ENCODE measurements around the gene ARHGAP6. TPM values are rescaled to one million over a fixed set of nuclear protein-coding genes. Genes with fewer than 3 reads are reported as not detected.

ARHGAP6 gene
- total RNA-seq, 1 experiment from 2014 or later: 0.50 TPM

DNA sequence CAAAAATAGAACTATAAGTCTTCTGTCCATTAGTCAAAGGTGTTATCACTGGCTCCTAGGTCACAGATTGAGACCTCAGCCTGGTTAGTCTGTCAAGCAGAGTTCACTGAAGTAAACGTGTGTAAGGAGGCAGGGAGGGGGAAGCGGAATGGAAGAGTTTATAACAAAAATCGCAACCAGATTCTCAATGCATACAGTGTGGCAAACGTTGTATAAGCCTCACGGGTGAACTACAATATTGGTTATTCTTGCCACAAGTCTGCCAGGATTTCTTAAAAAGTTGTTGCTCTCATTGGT lies 257.7 kb downstream of the ARHGAP6 start:
- H3K9me3 Mint-ChIP-seq (ENCODE audit: unreplicated experiment): peaks cover 10% of the 10 kb centered on the region

DNA sequence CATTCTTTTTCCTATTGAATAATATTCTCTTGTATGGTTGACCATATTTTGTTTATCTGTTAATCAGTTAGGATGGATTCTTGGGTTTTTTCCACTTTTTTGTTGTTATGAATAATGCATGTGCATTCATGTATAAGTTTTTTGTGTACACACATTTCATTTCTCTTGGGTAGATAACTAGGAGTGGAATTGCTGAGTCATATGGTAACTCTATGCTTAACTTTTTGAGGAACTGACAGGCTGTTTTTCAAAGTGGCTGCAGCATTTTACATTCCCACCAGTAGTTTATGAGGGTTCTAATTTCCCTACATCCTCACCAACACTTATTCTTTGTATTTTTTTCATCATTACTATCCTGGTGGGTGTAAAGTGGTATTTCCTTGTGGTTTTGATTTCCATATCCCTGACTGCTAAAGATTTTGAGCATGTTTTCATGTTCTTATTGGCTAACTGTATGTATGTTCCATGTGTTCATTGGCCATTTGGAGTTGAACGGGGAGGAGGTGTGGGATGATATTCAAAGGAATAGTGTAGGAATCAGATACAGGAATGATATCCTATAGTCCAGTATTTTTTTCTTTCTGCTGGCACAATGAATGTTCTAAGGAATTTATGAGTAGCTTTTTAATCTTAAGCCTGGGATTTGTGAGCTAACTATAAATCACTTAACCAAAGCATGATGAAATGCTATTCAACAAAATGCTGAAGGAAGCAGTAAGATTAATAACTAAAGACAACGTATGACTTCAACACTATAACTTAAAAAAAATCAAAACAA lies 258.2 kb downstream of the ARHGAP6 start:
- Mint-ChIP-seq H3K4me1 (ENCODE audit: low read depth, unreplicated experiment) (no peaks in the 10 kb centered on the region), H3K36me3 (ENCODE audit: insufficient read depth, unreplicated experiment) (no peaks in the 10 kb centered on the region), H3K4me3 (ENCODE audit: unreplicated experiment) (no peak overlapping the region), H3K27me3 (ENCODE audit: insufficient read depth, unreplicated experiment) (no peaks in the 10 kb centered on the region), H3K9me3 (ENCODE audit: unreplicated experiment) (peaks cover 10% of the 10 kb centered on the region), H3K27ac (ENCODE audit: unreplicated experiment) (no peak overlapping the region)
- Histone ChIP-seq H3K27me3 (replicated peaks; ENCODE audit: control insufficient read depth, insufficient read depth, low read length) (no peaks in the 10 kb centered on the region), H3K36me3 (ENCODE audit: control insufficient read depth, insufficient read depth, low read length) (no peaks in the 10 kb centered on the region), H3K4me3 (ENCODE audit: low read depth, low read length) (no peak overlapping the region), H3K4me1 (no peaks in the 10 kb centered on the region), H3K9me3 (no peaks in the 10 kb centered on the region)
- intact Hi-C loops (cut with micrococcal nuclease; ENCODE audit: unreplicated experiment): no loop called here
- DNase-seq: no peak
- TF ChIP-seq, protein P1, sequence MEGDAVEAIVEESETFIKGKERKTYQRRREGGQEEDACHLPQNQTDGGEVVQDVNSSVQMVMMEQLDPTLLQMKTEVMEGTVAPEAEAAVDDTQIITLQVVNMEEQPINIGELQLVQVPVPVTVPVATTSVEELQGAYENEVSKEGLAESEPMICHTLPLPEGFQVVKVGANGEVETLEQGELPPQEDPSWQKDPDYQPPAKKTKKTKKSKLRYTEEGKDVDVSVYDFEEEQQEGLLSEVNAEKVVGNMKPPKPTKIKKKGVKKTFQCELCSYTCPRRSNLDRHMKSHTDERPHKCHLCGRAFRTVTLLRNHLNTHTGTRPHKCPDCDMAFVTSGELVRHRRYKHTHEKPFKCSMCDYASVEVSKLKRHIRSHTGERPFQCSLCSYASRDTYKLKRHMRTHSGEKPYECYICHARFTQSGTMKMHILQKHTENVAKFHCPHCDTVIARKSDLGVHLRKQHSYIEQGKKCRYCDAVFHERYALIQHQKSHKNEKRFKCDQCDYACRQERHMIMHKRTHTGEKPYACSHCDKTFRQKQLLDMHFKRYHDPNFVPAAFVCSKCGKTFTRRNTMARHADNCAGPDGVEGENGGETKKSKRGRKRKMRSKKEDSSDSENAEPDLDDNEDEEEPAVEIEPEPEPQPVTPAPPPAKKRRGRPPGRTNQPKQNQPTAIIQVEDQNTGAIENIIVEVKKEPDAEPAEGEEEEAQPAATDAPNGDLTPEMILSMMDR (IDR thresholded peaks at IDR 0.05; ENCODE audit: insufficient read depth in 1 of 2, low read depth in 1 of 2, low read length in 1 of 2, severe bottlenecking in 1 of 2, unreplicated experiment in 1 of 2): no peak
- POLR2A ChIA-PET: no interaction called here
- CTCF ChIA-PET: no interaction called here
- BruUV-seq (replicated peaks): no TSS peak

More for the DNA sequence above, 257.7 kb downstream of the ARHGAP6 start:
- Histone ChIP-seq H3K27me3 (replicated peaks; ENCODE audit: control insufficient read depth, insufficient read depth, low read length) (no peaks in the 10 kb centered on the region), H3K9me3 (no peaks in the 10 kb centered on the region), H3K36me3 (ENCODE audit: control insufficient read depth, insufficient read depth, low read length) (no peaks in the 10 kb centered on the region), H3K4me1 (no peaks in the 10 kb centered on the region), H3K4me3 (ENCODE audit: low read depth, low read length) (no peak overlapping the region)
- H3K4me1 Mint-ChIP-seq (ENCODE audit: low read depth, unreplicated experiment): no peaks in the 10 kb centered on the region
- H3K27ac Mint-ChIP-seq (ENCODE audit: unreplicated experiment): no peak overlapping the region
- no TSS peak for BruUV-seq (replicated peaks)
- intact Hi-C loops (cut with micrococcal nuclease; ENCODE audit: unreplicated experiment): no loop called here
- POLR2A ChIA-PET: no interaction called here
- H3K4me3 Mint-ChIP-seq (ENCODE audit: unreplicated experiment): no peak overlapping the region
- CTCF ChIA-PET: no interaction called here
- H3K27me3 Mint-ChIP-seq (ENCODE audit: insufficient read depth, unreplicated experiment): no peaks in the 10 kb centered on the region
- TF ChIP-seq, protein P1 (IDR thresholded peaks at IDR 0.05; ENCODE audit: insufficient read depth in 1 of 2, low read depth in 1 of 2, low read length in 1 of 2, severe bottlenecking in 1 of 2, unreplicated experiment in 1 of 2): no peak
- H3K36me3 Mint-ChIP-seq (ENCODE audit: insufficient read depth, unreplicated experiment): no peaks in the 10 kb centered on the region
- no peak for DNase-seq

DNA sequence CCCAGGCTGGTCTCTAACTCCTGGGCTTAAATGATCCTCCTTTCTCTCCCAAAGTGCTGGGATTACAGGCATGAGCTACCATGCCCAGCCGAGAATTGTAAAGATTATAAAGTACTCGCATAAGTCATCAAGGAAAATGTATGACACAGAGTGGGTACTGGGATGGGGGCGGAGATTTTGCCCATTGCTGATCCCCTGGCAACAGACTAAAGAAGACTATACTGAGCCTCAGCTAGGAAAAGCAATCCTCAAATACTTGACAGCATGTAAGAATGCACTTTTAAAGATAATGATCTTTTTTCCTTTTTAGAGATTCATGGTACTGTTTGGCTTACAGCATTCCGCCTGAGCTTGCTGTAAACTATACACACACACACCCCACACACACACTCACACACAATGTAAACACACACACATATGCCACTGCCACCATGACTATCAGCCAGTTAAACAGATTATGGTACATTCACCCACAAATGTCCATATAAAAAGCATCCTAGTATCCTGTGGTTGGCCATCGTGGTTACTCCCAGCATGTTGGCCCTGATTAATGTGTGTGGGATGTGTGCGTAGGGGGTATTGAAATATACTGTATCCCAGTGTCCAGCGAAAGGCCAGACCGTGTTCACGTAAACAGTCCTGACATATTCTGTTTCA lies 259.5 kb downstream of the ARHGAP6 start:
- Mint-ChIP-seq H3K27ac (ENCODE audit: unreplicated experiment) (no peak overlapping the region), H3K27me3 (ENCODE audit: insufficient read depth, unreplicated experiment) (no peaks in the 10 kb centered on the region), H3K4me3 (ENCODE audit: unreplicated experiment) (no peak overlapping the region), H3K9me3 (ENCODE audit: unreplicated experiment) (peaks cover 10% of the 10 kb centered on the region), H3K36me3 (ENCODE audit: insufficient read depth, unreplicated experiment) (no peaks in the 10 kb centered on the region), H3K4me1 (ENCODE audit: low read depth, unreplicated experiment) (no peaks in the 10 kb centered on the region)
- H3K4me1 ChIP-seq: no peaks in the 10 kb centered on the region
- DNase-seq: no peak
- no peaks in the 10 kb centered on the region for H3K27me3 ChIP-seq (replicated peaks; ENCODE audit: control insufficient read depth, insufficient read depth, low read length)
- TF ChIP-seq, protein P1 (IDR thresholded peaks at IDR 0.05; ENCODE audit: insufficient read depth in 1 of 2, low read depth in 1 of 2, low read length in 1 of 2, severe bottlenecking in 1 of 2, unreplicated experiment in 1 of 2): no peak
- H3K36me3 ChIP-seq (ENCODE audit: control insufficient read depth, insufficient read depth, low read length): no peaks in the 10 kb centered on the region
- no TSS peak for BruUV-seq (replicated peaks)
- H3K4me3 ChIP-seq (ENCODE audit: low read depth, low read length): no peak overlapping the region
- ChIA-PET CTCF (no interaction called here), POLR2A (no interaction called here)
- intact Hi-C loops (cut with micrococcal nuclease; ENCODE audit: unreplicated experiment): no loop called here
- no peaks in the 10 kb centered on the region for H3K9me3 ChIP-seq
